Mesothelial cell of epicardium (in vitro differentiated cells): Measurements from ENCODE around the gene VWF. TPM values are rescaled to one million over a fixed set of nuclear protein-coding genes. Genes with fewer than 3 reads are reported as not detected.

Source experiments
- DNase-seq, 2 experiments: peaks; one replicate each; pipeline ENCODE4 v3.0.0; 2021; ENCODE audit warnings: low spot score in 2 of 2; ENCODE audit not compliant: unreplicated experiment in 2 of 2
- H3K27ac Mint-ChIP-seq: 2 replicates; pipeline ENCODE4 v1.8.0; 2021; ENCODE audit warnings: mixed read lengths
- H3K27me3 Mint-ChIP-seq: 2 replicates; pipeline ENCODE4 v1.8.0; 2021; ENCODE audit warnings: low read depth, mixed read lengths
- H3K36me3 Mint-ChIP-seq: 2 replicates; pipeline ENCODE4 v1.8.0; 2021; ENCODE audit warnings: mixed read lengths
- H3K4me1 Mint-ChIP-seq: 2 replicates; pipeline ENCODE4 v1.8.0; 2021; ENCODE audit warnings: mixed read lengths
- H3K4me3 Mint-ChIP-seq: 2 replicates; pipeline ENCODE4 v1.8.0; 2021; ENCODE audit warnings: mild to moderate bottlenecking, moderate library complexity, mixed read lengths
- H3K9me3 Mint-ChIP-seq: 2 replicates; pipeline ENCODE4 v1.8.0; 2021; ENCODE audit warnings: mixed read lengths
- total RNA-seq: library from RNA; stranded (reverse); gene quantifications from 3 replicates; pipeline ENCODE4 v1.2.1, GENCODE V29; 2021
- TF ChIP-seq, protein P1 (sequence below): fragments of 200-600 bp; sonication (generic); IDR thresholded peaks from one replicate; pipeline ENCODE4 v1.5.0; 2021; ENCODE audit warnings: antibody characterized with exemption; ENCODE audit not compliant: unreplicated experiment

The VWF gene
- total RNA-seq, 1 donor from 2014 or later: 0.31 TPM

DNA sequence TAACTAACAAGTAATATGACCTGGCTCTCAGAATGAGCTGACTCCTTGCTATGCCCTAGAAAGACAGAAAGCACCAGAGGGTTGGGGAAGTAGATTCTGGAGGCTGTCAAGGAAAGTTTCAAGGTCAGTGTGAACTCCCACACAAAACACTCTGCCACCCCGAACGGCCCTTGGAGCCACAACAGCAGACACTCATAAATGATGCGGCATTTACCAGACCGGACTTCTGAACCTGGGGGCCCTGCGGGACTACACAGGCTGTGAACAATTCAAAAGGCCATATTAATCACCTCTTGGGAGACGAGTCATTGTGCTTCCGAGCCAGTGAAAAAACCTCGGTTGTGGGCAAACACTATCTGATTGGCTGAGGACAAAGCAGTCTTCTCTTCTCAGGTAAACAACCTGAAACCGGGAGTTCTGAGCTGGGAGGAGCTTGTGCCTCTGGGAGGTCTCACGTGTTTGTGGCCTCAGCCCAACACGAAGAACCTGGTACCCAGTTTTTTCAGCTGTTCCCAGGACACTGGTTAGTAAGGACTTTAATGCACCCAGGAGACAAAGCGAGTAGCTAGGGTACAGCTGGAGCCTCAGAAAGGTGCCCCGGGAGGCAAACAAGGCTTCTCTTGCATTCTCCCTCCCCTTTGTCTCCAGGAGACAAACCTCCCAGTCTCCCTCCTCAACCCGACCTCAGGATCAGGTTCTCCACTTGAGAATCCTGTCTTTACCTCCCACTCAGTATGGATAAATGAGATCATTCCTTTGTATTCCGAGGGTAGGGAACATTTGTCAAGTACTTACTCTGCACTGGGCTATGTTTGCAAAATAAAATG, 35.3 kb downstream of the VWF start:
- H3K4me1 Mint-ChIP-seq: peaks cover 53% of the 10 kb centered on the region
- TF ChIP-seq, protein P1, sequence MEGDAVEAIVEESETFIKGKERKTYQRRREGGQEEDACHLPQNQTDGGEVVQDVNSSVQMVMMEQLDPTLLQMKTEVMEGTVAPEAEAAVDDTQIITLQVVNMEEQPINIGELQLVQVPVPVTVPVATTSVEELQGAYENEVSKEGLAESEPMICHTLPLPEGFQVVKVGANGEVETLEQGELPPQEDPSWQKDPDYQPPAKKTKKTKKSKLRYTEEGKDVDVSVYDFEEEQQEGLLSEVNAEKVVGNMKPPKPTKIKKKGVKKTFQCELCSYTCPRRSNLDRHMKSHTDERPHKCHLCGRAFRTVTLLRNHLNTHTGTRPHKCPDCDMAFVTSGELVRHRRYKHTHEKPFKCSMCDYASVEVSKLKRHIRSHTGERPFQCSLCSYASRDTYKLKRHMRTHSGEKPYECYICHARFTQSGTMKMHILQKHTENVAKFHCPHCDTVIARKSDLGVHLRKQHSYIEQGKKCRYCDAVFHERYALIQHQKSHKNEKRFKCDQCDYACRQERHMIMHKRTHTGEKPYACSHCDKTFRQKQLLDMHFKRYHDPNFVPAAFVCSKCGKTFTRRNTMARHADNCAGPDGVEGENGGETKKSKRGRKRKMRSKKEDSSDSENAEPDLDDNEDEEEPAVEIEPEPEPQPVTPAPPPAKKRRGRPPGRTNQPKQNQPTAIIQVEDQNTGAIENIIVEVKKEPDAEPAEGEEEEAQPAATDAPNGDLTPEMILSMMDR: no peak
- DNase-seq: no peak
- H3K27me3 Mint-ChIP-seq: no peaks in the 10 kb centered on the region
- H3K4me3 Mint-ChIP-seq: peak overlapping the region; percentile 8
- H3K36me3 Mint-ChIP-seq: no peaks in the 10 kb centered on the region
- peaks cover 4% of the 10 kb centered on the region for H3K9me3 Mint-ChIP-seq
- peak overlapping the region; percentile 93 for H3K27ac Mint-ChIP-seq

DNA sequence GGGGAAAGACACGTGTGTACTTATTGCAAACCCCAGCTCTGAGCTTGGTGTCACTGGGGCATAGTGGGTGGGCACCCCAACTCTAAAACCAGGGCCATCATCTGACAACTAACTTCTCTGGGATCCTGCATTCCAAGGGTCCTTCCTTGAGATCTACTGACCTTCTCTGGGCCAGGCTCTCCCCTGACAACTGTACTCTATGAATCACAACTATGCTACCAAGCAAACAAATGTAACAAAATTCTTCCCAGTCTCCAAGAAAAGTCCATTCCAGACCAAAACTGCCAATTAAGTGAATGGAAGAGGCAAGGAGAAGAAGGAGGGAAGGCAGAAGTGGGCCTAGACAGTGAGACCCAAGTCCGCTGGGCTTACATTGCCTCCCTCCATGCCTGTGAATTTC, 38.2 kb downstream of the VWF start:
- TF ChIP-seq, protein P1: no peak
- Mint-ChIP-seq H3K4me1 (peaks cover 70% of the 10 kb centered on the region), H3K9me3 (no peaks in the 10 kb centered on the region), H3K27ac (peak overlapping the region; percentile 21), H3K4me3 (no peak overlapping the region), H3K27me3 (no peaks in the 10 kb centered on the region), H3K36me3 (no peaks in the 10 kb centered on the region)
- DNase-seq: no peak

DNA sequence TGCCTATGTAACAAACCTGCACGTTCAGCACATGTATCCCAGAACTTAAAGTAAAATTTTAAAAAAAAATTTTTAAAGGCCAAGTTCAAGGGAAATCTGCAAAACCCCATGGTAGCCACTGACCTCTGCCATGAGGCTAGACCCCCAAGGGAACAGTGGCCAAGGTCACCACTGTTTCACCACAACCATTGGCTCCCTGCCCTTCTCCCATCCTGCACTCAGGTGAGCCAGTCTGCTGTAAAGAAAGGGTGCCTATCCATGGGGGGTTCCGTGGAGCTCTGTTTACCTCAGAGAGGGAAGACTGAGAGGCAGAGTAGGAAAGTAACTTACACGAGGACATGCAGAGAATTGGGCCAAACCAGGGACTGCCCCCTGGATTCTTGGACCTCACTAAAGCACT, 38.6 kb downstream of the VWF start:
- no peak for DNase-seq
- Mint-ChIP-seq H3K9me3 (no peaks in the 10 kb centered on the region), H3K4me1 (peaks cover 66% of the 10 kb centered on the region), H3K36me3 (no peaks in the 10 kb centered on the region), H3K27me3 (no peaks in the 10 kb centered on the region), H3K27ac (no peak overlapping the region), H3K4me3 (no peak overlapping the region)
- TF ChIP-seq, protein P1: no peak

DNA sequence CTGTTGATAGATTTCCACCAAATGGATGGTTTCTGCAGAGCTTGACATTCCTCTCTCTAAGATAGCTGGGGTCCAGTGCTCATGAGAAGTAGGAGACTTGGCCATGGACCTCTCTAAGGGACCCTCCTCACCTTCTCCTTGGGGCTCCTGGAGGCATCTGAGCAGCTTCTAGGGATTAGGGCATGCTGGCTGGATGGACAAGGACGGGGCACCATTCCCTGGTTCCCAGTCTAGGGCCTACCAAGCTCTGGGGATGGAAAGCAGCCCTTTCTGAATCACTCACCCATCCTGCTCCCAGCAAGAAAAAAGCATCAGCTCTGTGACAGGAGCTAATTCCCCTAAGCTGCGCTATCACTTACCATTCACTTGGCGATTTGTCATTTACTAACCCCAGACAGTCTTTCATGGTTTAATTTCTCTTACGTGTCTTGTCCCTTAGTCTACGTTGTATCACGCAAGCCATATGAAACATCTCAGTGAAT, 39.5 kb downstream of the VWF start:
- TF ChIP-seq, protein P1: no peak
- no peaks in the 10 kb centered on the region for H3K9me3 Mint-ChIP-seq
- H3K36me3 Mint-ChIP-seq: no peaks in the 10 kb centered on the region
- no peaks in the 10 kb centered on the region for H3K27me3 Mint-ChIP-seq
- peak overlapping the region; percentile 90 for H3K27ac Mint-ChIP-seq
- no peak for DNase-seq
- H3K4me3 Mint-ChIP-seq: no peak overlapping the region
- peaks cover 58% of the 10 kb centered on the region for H3K4me1 Mint-ChIP-seq

DNA sequence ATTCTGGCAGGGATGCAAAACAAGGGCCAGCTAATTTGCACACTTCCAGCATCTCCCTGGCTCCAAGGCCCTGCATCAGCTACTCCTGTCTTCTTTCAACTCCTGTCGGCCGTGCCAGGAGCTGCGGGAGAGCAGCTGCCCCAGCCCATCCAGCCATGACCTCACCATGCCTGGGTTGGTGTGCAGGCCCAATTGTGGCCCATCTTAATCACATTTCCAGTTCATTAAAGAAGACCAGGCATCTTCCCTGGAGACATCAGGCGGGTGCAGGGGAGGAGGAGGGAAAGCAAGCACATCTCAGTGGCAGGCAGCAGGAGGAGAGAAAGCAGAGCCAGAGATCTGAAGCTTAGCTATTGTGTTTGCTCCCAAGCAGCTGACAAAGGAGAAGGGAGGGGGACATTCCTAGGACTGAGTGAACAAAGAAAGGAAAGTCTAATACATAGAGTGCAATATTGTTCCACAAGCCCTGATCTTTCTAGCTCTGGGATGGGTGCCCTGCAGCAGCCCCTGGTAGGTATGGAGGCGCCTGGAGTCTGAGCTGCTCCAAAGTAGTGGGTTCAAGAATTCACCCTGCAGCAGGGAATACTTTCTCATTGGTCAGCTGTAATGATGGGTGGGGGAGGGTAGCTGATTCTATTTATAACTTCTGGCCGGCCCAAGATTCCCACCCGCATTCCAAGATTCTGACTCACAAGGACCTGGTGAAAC, 40.1 kb downstream of the VWF start:
- H3K27me3 Mint-ChIP-seq: no peaks in the 10 kb centered on the region

More for the DNA sequence above, 40.1 kb downstream of the VWF start:
- no peaks in the 10 kb centered on the region for H3K36me3 Mint-ChIP-seq
- DNase-seq: no peak
- no peak overlapping the region for H3K4me3 Mint-ChIP-seq
- peak overlapping the region; percentile 90 for H3K27ac Mint-ChIP-seq
- no peaks in the 10 kb centered on the region for H3K9me3 Mint-ChIP-seq
- peaks cover 54% of the 10 kb centered on the region for H3K4me1 Mint-ChIP-seq
- TF ChIP-seq, protein P1: no peak
